HL-60/S4 treated with retinoic acid at 250 ng/mL for 4 days and 3 days (cell line): ENCODE results near the gene SNRPB2.

Experiments used
- in situ Hi-C: fragments of 300-500 bp; cut with MboI; formaldehyde crosslinking; loops from 2 replicates; pipeline ENCODE4 v1.7.0; 2022; ENCODE audit warnings: low sequenced_read_pairs

The SNRPB2 gene

DNA sequence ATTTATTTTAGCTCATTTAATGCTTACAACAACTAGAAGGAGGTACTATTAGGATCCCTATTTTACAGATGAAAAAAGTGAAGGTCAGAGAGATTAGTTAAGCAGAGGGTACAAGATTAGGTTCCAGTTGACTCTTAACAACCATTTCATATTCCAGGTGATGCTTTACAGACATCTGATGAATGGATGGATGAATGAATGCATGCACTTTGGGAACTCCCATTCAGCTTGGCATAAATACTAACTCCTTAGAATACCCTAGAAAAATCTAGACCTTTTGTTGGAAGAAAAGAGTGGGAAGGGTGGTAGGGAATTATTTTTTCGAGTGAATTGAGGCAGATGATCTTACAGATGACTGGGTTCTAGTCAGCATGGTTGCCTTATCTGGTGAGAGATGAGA, 746 bp upstream of the SNRPB2 start:
- in situ Hi-C loops = no loop called here

DNA sequence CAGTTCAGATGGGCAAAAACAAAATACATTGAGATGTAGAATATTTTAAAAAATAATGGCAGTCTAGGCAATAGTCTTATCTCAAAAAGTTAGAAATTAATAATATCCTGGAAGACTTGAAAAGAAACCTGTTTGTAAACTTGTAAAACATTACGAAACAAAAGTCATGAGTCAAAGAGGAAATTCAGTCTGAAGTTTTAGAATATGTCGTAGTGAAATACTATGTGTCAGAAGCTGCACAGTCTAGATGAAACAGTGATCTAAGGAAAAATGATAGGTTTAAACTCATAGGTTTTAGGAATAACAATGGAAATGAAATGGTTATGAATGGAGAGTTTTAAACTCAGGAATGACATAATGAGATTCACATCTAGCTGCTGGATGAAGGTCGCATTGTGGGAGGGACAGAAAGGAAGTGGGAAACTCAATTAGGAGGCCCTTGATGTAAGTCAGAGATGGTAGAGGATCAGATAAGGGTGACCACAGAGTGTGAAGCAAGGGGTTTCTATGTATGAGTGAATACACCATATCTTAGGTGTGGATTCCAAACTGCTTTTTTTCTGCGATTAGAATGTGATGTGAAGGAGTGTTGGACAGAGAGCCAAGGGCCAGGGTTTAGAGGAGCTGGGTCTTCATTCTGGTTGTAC, 2.8 kb downstream of the SNRPB2 start:
- in situ Hi-C loops = no loop called here

DNA sequence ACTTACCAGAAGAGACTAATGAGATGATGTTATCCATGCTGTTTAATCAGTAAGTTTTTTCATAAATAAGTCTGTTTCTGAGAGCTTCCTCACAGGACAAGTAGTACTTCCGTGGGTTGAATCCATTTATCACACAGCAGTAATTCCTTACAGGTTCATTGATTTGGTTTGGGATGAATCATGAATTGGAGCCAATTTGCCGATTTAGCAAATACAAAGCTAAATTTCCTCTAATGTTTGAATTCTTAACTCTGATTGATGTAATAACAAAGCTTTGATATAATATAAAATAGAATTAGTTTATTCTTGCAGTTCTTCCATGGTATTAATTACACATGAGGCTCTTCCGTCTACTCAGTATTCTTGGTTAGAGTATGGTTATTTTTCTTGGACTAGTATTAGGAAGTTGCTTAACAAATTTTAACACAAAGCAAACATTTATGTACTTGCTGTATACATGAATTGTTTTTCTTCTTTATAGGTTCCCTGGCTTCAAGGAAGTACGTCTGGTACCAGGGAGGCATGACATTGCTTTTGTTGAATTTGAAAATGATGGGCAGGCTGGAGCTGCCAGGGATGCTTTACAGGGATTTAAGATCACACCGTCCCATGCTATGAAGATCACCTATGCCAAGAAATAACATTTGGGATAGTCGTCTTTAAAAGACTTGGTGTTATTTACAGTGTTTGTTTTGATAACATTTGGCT, 10.7 kb downstream of the SNRPB2 start:
- in situ Hi-C loops = no loop called here

DNA sequence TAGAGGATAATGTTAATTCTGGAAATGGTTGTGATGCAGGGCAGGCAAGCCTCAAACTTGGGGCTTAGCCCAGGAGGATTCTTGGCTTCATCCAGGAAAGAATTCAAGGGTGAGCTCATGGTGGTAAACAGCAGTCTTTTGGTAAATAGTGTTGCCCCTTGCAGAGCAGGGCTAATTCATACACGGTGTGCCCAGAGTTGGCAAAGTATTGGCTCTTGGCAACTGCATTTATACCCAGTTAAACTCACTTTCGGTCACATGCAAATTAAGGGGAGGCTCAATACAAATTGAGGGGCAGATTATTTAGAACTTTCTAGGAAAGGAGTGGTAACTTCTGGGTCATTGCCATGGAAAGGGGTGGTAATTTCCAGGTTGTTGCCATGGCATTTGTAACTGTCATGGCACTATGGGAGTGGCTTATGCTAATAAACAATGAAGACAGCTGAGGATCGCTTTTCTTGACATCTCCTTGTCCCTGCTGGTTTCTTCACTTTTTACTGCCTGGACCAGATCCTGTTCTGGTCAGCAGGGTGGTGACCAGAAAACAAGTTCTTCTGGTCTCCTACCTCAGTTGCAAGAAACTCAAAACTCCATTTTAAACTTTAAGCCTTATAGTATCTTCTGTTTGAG, 14.5 kb downstream of the SNRPB2 start:
- in situ Hi-C loops = no loop called here

DNA sequence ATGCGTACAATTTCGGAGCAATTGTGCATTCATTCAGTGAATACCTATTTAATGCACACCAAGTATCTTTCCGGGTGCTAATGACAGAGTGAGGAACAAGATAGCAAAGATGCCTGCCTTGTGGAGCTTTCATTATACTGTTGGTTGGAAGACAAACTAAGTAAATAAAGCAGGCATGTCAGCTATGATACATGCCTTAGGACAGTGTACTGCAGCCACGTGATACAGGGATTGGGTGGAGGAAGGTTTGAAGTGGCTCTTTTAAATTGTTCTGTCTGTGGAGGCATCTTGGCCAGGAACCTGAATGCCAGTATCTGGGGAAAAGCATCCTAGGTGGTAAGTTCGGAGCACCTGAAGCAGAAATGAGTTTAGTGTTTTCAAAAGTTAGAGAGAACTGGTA, 15.4 kb downstream of the SNRPB2 start:
- in situ Hi-C loops = no loop called here

DNA sequence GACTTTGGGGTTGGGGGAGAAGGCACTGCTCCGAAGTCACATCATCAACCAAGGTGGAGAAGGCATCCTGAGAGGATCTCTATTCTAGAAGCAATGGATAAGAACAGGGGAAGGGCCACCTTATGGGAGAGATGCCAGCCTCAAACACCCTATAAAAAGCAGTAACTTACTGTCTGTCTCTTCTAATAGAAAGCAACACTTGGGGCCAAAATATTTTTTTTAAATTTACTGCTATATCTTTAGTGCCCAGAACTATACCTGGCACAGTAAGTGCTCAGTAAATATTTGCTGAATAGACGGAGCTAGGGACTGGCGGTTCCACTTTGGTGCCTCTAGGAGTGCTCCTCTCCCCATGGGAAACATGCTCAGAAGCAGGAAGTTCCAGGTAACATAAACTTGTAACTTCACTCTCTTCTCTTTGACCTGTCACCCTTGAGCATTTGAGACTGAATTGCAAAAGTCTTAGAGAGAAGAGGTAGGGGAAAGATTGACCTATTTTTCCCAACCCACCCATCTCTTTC, 17.5 kb downstream of the SNRPB2 start:
- in situ Hi-C loops = no loop called here

DNA sequence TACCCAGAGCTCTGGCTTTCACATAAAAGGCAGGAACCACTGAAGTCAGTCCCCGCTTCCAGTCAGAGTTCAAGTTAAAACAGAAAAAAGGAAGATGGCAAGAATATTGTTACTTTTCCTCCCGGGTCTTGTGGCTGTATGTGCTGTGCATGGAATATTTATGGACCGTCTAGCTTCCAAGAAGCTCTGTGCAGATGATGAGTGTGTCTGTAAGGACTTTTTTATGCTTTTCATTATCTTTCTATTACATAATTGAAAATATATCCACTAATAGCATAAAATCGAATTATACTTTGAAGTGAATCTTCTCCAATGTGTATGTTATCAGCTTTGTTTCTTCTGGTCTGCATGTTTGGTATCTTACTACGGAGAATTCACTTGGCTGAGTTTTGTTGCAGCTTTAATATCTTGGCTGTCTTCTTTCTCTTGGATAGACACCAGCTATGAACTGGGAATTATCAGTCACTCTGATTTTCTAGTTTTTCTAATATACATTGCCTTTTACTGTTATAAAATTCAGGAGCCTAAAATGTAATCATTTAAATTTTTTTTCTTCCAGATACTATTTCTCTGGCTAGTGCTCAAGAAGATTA, 18.6 kb downstream of the SNRPB2 start, which contains the start of gene OTOR:
OTOR (plus strand) TSS at position 51 of the 593 bp plus-strand sequence; CDS start at position 95, 44 bp downstream.
- in situ Hi-C loops = no loop called here

DNA sequence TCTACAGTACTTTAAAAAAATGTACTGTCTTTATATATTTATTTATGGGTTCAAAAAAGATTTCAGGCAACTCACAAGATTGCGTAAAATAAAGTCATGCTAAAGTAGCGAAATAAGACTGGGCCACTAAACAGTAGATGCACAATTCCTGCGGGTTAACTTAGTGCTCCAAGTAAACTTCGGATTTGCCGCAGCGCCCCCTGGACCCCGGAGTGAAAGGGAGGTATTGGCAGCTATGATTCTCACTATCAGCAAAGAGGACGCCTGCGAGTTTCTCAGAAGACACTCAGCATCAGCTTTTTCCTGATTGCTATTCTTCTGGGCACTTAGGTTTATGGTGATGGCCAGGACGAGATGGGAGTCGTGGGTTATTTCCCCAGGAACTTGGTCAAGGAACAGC, 19.7 kb downstream of the SNRPB2 start:
- in situ Hi-C loops = no loop called here

DNA sequence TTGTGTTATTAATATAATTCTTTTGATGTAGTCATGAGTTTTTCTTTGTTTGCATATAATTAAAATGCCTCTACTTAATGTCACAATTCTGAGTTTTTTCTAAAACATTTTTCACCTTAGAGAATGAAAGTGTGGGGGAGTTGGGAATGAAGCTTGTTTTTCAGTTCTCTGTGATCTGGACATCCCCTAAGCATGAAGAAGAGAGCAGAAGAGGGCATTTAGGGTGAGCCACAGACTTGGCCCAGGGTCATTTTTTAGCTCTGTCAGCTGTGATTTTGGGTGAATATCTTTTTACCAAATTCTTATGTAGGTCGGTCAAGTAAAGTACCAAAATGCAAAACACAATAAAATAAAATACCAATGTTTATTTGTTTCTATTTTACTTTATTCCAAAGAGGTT, 22.3 kb downstream of the SNRPB2 start:
- in situ Hi-C loops = no loop called here

DNA sequence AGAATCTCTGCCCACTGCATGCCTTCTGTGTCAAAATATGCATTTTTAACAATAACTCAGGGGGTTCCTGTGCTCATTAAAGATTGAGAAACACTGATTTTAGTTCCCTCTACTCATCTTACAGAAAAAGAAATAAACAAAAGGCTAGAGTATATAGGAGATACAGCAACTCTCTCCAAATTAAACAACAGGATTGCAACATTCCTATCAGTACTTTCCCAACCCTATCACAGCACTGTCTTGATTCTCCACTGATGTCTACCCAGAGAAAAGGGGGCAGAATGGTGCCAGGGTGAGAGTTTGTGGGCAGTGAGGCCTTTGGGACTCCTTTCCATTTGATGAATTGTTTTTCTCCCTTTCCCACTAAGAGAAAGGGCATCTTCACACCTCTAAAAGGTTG, 23.1 kb downstream of the SNRPB2 start:
- in situ Hi-C loops = no loop called here

DNA sequence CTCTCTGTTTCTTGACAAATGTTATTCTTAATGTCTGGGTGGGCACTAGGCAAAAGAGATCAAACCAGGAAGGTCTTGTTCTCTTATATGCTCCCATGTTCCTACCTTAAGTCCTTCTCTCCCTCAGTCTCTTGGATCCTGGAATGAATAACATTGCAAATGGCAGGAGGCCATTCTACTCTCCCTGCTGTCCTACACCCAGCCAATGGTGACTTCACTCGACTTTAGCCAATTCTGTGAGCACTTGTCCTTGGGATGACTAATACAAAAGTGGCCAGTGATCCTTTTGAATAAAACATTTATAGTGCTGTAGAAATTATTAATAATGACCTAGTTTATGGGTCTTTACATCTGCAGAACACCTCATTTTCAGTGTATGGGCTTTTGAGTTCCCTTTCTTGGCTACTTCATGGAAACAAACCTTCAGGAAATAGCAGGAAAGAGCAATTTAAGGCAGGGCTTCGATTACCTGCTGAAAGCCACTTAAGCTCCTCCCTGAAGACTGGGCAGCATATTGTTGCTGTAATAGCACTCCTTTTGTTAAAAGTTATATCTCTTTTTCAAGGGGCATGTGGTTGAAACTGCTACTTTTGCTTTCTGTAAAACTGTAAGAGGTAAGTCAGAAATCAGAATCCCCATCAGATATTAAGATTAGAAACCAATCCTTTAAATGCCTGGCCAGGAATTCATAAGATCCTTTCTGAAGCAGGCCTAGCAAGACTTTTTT, 28.8 kb downstream of the SNRPB2 start:
- in situ Hi-C loops = no loop called here

DNA sequence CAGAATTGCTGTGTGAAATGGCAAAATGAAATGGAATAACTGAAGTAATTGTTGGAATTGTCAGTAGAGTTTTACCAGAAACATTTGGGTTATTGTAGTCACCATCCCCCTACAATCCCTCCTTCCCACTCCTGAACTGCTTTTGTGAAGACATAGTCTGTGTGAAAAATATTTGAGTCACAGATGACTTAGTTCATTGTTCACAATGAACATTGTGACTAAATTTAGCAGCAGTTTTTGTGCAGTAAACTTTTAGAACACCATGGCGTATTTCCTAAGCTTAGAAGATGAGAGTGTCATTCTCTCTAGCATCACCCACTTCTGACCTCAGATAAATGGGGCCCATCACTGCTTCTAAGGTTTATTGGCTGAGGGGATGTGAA, 29.3 kb downstream of the SNRPB2 start:
- in situ Hi-C loops = no loop called here

DNA sequence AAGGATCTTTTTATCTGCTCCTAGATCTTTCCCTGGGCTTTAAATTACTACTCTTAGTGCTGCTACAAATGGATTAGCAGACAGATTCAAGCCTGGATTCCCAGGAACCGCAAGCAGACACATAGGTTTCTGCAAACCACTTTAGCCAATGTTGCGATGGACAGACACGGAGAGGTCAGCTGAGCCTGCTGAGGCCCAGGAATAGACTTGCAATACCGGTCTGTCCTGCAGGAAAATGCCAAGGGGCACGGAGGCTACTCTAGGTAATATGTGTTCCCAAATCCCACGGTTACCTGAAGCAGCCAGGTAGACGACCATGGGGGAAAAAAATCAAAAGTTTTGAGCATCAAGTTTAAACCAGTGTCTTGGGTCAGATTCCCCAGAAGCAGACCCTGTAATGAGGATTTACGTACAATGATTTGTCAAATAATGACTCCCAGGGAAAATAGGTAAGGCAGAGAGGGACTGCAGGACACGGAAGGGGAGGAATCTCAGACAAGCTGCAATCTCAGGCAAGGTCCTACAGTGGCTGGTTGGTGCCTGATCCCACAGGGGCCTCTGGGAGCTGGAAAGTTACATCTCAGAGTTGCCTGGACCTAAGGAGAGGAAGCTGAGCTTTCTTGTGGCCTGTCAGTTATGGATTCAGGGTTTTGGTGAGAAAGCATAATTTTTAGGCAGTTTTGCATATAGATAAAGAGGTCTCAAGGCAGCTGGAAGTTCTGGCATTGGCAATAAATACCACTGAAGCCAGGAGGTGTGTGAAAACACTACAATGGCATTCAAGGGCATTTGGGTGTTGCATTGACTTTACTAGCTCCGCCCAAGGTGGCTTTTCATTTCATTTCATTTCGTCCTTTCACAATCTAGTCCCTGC, 30.8 kb downstream of the SNRPB2 start:
- in situ Hi-C loops = no loop called here

DNA sequence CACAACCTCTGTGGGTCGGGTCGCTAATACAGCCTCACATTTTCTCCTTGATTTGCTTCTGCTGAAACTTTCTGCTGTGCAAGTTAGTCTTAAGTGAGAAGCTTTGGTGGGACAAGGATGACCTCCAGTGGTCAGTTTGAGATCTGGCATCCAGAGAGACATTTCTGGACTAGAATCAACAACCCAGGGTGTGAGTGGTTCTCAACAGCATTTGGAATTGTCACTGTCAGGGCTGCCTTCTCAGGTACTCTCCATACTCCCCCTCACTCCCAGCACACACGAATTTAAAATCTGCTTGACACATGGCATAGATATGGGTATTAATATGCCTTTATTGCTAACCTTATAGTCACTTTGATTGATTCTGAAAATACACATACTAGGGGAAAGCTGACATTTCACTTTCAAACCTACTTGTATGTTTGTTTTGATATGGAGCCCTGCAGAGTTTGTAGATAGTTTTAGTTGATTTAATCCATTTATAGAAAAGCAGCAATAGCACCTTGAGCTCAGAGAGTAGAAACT, 31.5 kb downstream of the SNRPB2 start:
- in situ Hi-C loops = no loop called here

DNA sequence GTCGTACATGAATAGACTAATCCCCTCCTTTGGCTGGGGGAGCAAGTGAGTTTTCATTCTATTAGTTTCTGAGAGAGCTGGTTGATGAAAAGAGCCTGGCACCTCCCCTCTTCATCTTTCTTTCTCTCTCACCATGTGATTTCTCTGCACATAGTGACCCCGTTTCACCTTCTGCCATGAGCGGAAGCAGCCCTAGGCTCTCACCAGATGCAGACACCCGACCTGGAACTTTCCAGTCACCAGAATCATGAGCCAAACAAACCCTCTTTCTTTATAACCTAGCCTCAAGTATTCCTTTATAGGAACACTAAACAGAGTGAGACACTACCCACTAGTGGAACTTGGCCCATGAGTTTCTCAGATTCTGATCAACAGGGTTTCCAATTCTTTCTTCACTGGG, 34.7 kb downstream of the SNRPB2 start:
- in situ Hi-C loops = no loop called here

DNA sequence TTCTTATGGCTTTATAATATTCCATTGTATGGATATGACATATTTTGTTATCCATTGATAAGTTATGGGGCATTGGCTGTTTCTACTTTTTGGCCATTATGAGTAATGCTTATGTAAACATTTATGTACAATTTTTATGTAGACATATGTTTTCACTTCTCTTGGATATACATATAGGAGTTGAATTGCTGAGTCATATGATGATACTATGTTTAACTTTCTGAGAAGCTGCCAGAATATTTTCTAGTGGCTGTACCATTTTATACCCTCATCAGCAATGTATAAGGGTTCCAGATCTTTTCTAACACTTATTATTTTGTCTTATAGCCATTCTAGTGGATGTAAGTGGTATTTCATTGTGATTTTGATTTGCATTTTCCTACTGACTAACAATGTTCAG, 41.4 kb downstream of the SNRPB2 start:
- in situ Hi-C loops = no loop called here

DNA sequence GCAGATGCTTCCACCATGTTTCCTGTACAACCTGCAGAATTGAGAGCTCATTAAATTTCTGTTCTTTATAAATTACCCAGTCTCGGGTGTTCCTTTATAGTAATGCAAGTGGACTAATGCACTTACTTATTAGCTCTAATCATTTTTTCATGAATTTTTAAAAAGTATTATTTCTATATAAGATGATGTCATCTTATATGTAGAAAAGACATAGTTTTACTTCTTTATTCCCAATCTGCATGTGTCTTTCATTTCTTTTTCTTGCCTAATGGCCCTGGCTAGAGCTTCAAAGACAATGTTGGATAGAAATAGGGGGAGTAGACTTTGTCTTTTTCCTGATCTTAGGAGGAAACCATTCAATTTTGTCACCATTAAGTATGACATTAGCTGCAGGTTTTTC, 46.1 kb downstream of the SNRPB2 start:
- in situ Hi-C loops = no loop called here

DNA sequence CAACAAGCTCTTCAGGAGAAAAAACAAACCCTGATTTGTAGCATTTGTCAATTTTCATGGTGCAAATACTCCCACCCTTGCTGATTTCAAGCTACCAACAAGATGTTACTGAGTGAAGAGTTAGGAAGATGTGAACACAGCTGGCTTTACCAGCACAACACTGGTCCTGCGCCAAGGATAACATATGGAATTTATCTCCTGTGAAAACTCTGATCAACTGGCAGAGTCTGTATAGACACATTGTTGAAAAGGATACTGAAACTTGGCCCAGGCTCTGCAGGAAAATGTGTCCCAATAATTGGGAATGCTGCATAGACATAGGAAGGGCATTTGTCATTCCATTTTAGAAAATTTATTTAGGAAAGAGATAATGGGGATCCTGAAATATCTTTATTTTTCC, 47.3 kb downstream of the SNRPB2 start:
- in situ Hi-C loops = no loop called here

DNA sequence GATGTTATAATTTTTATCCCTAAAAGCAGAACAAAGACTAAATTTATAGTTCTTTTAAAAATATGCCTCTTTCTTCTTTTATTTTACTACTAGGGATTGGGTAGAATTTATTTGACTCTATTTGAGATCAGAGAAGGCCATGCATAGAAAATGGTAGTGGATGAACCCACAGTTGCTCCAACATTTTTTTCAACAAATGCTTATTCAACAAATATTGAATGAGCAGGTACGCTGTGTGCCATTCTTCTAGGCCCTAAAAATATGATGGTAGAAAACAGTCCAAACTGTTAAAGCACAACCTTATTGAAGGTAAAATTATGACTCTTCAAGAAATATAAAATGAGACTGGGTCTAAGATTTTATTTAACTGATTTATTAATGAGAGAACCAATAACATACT, 48.3 kb downstream of the SNRPB2 start:
- in situ Hi-C loops = no loop called here

DNA sequence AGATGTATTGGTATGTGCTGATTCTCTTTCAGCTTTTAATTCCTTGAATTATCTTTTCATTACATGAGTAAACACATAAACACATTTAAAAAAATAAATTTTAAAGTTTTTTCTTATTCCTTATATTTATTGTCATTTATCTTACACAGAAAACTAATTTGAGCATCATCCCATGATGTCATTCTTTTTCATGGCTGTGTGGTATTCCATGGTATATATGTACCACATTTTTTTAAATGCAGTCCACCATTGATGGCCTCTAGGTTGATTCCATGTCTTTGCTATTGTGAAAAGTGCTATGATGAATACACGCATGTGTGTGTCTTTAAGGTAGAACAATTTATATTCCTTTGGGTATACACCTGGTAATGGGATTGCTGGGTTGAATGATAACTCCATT, 51.7 kb downstream of the SNRPB2 start:
- in situ Hi-C loops = no loop called here
